Tibial nerve (tissue), 4 donors: ENCODE results near the gene BCDIN3D. TPM values are rescaled to one million over a fixed set of nuclear protein-coding genes. Genes with fewer than 3 reads are reported as not detected.
A peak's percentile ranks its signal among the peaks of the same experiment; 100 is the strongest.

Experiments
- DNase-seq, 2 donors: peaks; one replicate each; pipeline ENCODE4 v3.0.0-alpha.2; 2019; ENCODE audit warnings: low spot score in 2 of 2
- H3K27ac ChIP-seq, 4 donors: fragments of 200-600 bp; sonication (generic) in 3 of 4; one replicate each; pipeline ENCODE4 v1.5.1; 2017 to 2019; ENCODE audit warnings: mild to moderate bottlenecking in 1 of 4
- H3K27me3 ChIP-seq, 2 donors: fragments of 200-600 bp; sonication (generic) in 1 of 2; one replicate each; pipeline versions ENCODE4 v1.5.1 to v1.6.0; 2017 to 2019
- H3K36me3 ChIP-seq, 3 donors: fragments of 200-600 bp; sonication (generic); one replicate each; pipeline ENCODE4 v1.5.1; 2018 to 2019
- H3K4me1 ChIP-seq, 4 donors: fragments of 200-600 bp; sonication (generic) in 3 of 4; one replicate each; pipeline ENCODE4 v1.5.1; 2017 to 2019
- H3K4me3 ChIP-seq, 4 donors: fragments of 200-600 bp; sonication (generic) in 3 of 4; one replicate each; pipeline ENCODE4 v1.5.1; 2017 to 2019; ENCODE audit warnings: mild to moderate bottlenecking in 1 of 4, moderate library complexity in 1 of 4
- H3K9me3 ChIP-seq, 4 donors: fragments of 200-600 bp; sonication (generic) in 3 of 4; one replicate each; pipeline ENCODE4 v1.5.1; 2017 to 2019
- CTCF ChIP-seq, 5 experiments: fragments of 200-600 bp in 3 of 5; fragments of 450-650 bp in 2 of 5; sonication (generic) in 3 of 5; IDR thresholded peaks; one replicate each; pipeline ENCODE4 v1.5.1; 2016 to 2019; ENCODE audit warnings: antibody characterized with exemption in 5 of 5, mild to moderate bottlenecking in 3 of 5, moderate library complexity in 2 of 5
- EP300 ChIP-seq, 2 donors: sonication (generic); formaldehyde crosslinking; IDR thresholded peaks; one replicate each; pipeline ENCODE4 v1.6.1; 2017; ENCODE audit warnings: antibody characterized with exemption in 2 of 2, mild to moderate bottlenecking in 1 of 2
- POLR2A ChIP-seq, 2 donors: fragments of 450-650 bp; IDR thresholded peaks; one replicate each; pipeline ENCODE4 v1.6.1; 2017; ENCODE audit warnings: antibody characterized with exemption in 2 of 2, mild to moderate bottlenecking in 2 of 2, moderate library complexity in 2 of 2
- WGBS, 2 donors: methylation state at CpG; one replicate each; pipeline ENCODE4 v1.1.5; 2018; 5-methylcytosine and 5-hydroxymethylcytosine counted together
- total RNA-seq, 4 donors: library from RNA; depleted of rRNA; stranded (reverse); fragments of >200 nt; gene quantifications; one replicate each; pipeline ENCODE4 v1.1.0, GENCODE V29; 2016

Gene BCDIN3D
- total RNA-seq, 4 donors from 2014 or later = 1.2 to 4.2 (median 2.5) TPM

DNA sequence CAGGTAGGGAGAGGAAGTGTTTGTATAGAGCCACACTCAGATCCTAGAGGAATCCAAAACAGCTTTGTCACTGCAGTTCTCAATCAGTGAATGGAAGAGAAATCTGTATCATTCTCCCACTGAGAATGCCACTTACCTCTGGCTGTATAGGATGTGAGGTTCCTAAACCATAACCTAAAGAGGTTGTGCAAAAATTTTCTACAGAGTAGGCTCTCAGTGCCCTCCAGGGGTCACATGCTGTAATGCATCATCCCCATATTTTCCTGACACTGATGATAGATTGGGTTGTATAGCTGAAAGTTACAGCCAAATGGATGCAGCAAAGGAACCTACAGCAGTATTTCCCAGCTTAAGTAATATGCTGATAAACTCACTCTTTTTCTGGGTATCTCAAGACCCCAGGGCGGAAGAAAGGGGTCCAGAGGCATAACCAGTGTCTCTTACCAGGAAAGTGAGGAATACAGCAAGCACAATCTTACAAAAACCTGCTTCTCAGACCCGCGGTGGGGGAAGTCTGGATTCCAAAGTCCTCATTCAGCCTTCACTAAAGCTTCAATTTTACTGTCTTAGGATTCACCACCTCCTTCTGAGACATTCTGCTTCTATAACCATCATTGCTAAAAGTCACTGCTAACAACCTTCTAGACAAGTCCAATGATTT lies 3.8 kb downstream of the BCDIN3D start:
- DNase-seq = no peak
- Histone ChIP-seq H3K9me3 (no peaks in the 10 kb centered on the region), H3K4me3 (no peak overlapping the region), H3K27ac (no peak overlapping the region), H3K36me3 (peaks cover 0 to 5% (median 0%) of the 10 kb centered on the region in 3 donors), H3K27me3 (no peaks in the 10 kb centered on the region), H3K4me1 (peaks cover 0 to 21% (median 7%) of the 10 kb centered on the region in 4 donors)
- 52 to 54% methylated on average over 3 of the region's 3 CpGs for WGBS, 2 donors
- TF ChIP-seq CTCF (IDR thresholded peaks at IDR 0.05) (peak; percentile 52 to 77 (median 62)), EP300 (IDR thresholded peaks at IDR 0.05) (no peak)

DNA sequence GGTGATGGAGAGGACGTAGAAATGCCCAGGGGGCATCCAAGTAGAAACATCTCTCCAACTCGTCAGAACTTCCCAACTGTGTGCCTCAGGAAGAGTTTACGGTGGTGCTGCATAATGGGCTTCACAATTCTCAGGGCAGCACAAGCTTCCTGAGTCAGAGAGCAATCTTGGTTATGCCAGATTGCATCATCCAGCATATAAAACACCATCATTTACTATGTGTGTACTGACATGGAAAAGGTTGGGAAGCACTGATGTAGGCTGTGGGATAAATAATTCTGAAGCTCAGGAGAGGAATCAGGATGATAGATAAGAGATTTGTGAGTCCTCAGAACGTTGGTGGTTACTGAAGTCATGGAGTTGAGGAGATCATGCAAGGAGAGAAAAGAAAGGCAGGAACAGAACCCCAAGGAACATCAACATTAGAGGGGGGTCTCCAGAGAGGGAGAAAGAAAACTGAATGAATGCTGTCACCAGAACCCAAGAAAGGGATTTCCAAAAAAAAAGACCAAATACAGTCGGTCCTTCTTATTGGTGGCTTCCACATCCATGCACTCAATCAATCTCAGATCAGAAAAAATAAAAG lies 10.0 kb downstream of the BCDIN3D start:
- no peaks in the 10 kb centered on the region for H3K27me3 ChIP-seq
- TF ChIP-seq EP300 (IDR thresholded peaks at IDR 0.05) = no peak
- TF ChIP-seq POLR2A (IDR thresholded peaks at IDR 0.05) = no peak
- TF ChIP-seq CTCF (IDR thresholded peaks at IDR 0.05) = no peak
- H3K27ac ChIP-seq = no peak overlapping the region
- H3K36me3 ChIP-seq = no peaks in the 10 kb centered on the region
- WGBS, 2 donors = 62 to 63% methylated on average over 5 of the region's 5 CpGs
- no peaks in the 10 kb centered on the region for H3K9me3 ChIP-seq
- H3K4me3 ChIP-seq = no peak overlapping the region
- DNase-seq = no peak
- H3K4me1 ChIP-seq = peaks cover 0 to 10% (median 6%) of the 10 kb centered on the region in 4 donors

GRCh38 chr12:49831717-49832116 lies 11.2 kb downstream of the BCDIN3D start:
- H3K9me3 ChIP-seq = no peaks in the 10 kb centered on the region
- no peaks in the 10 kb centered on the region for H3K36me3 ChIP-seq
- H3K27ac ChIP-seq = no peak overlapping the region
- H3K27me3 ChIP-seq = no peaks in the 10 kb centered on the region
- no peak overlapping the region for H3K4me3 ChIP-seq
- WGBS, 2 donors = 86 to 88% methylated on average over 2 of the region's 2 CpGs
- TF ChIP-seq CTCF (IDR thresholded peaks at IDR 0.05) = no peak
- no peak for TF ChIP-seq POLR2A (IDR thresholded peaks at IDR 0.05)
- TF ChIP-seq EP300 (IDR thresholded peaks at IDR 0.05) = no peak
- no peak for DNase-seq
- H3K4me1 ChIP-seq = peaks cover 0 to 18% (median 11%) of the 10 kb centered on the region in 4 donors

GRCh38 chr12:49828133-49829091 lies 14.5 kb downstream of the BCDIN3D start, which contains the start of gene NCKAP5L:
NCKAP5L (minus strand) TSS chr12:49828413; CDS start chr12:49804044, 24,369 bp downstream.
- H3K27ac ChIP-seq = peak within 1 kb of the TSS; percentile 87 to 96 (median 92)
- H3K36me3 ChIP-seq = no peaks in the 10 kb centered on the region
- peak in 2 of 5 experiments; percentile 7 to 33 for TF ChIP-seq CTCF (IDR thresholded peaks at IDR 0.05)
- TF ChIP-seq POLR2A (IDR thresholded peaks at IDR 0.05) = peak; percentile 10 to 42
- peak; percentile 47 to 85 for TF ChIP-seq EP300 (IDR thresholded peaks at IDR 0.05)
- H3K9me3 ChIP-seq = no peaks in the 10 kb centered on the region
- no peaks in the 10 kb centered on the region for H3K27me3 ChIP-seq
- peaks cover 0 to 51% (median 40%) of the 10 kb centered on the region in 4 donors for H3K4me1 ChIP-seq
- WGBS, 2 donors = 1% methylated on average over 46 to 53 of the region's 61 CpGs
- peak; percentile 95 for DNase-seq
- H3K4me3 ChIP-seq = peak within 1 kb of the TSS; percentile 83 to 94 (median 88)
